Peyer's patch (tissue), 4 donors: ENCODE data around the gene EXOG.

Experiments used
- CTCF ChIP-seq, 6 experiments: fragments of 450-650 bp in 4 of 6; fragments of 200-600 bp in 2 of 6; sonication (generic) in 1 of 6; IDR thresholded peaks; one replicate each; pipeline ENCODE4 v1.5.1; 2017 to 2019; ENCODE audit warnings: antibody characterized with exemption in 6 of 6, mild to moderate bottlenecking in 3 of 6, moderate library complexity in 1 of 6
- POLR2A ChIP-seq, 2 donors: fragments of 450-650 bp; IDR thresholded peaks; one replicate each; pipeline ENCODE4 v1.5.1; 2017; ENCODE audit warnings: antibody characterized with exemption in 2 of 2, mild to moderate bottlenecking in 2 of 2, moderate library complexity in 2 of 2

GRCh38 chr3:38472342-38472741, 23.8 kb upstream of the EXOG start:
- TF ChIP-seq CTCF (IDR thresholded peaks at IDR 0.05), result no peak
- no peak for TF ChIP-seq POLR2A (IDR thresholded peaks at IDR 0.05)
